Fibroblast of pulmonary artery (primary cell): Measurements from ENCODE around the gene CHST8.
"Not testable (repeated sequence)": the region's sequence is repeated elsewhere in the genome, so short reads cannot be mapped to it uniquely, and the experiment has no call there.

Experiments used
- DNase-seq: peaks from one replicate; pipeline ENCODE4 v3.0.0-alpha.2; 2010; ENCODE audit warnings: low read depth
- H3K4me3 ChIP-seq: replicated peaks from 2 replicates; pipeline ENCODE4 v1.5.1; 2011; ENCODE audit warnings: low read depth, mild to moderate bottlenecking, control low read depth, low read length, moderate library complexity
- CTCF ChIP-seq: IDR thresholded peaks from 2 replicates; pipeline ENCODE4 v1.5.1; 2011; ENCODE audit warnings: mild to moderate bottlenecking, control low read depth, low read length, inconsistent platforms; ENCODE audit errors: missing control alignments

The CHST8 gene

GRCh38 chr19:33653684-33654083 is 31.9 kb downstream of the CHST8 start:
- TF ChIP-seq CTCF, result no peak
- DNase-seq, result no peak

GRCh38 chr19:33654840-33655508 is 33.2 kb downstream of the CHST8 start:
- no peak overlapping the region for H3K4me3 ChIP-seq
- DNase-seq, result no peak
- TF ChIP-seq CTCF, result no peak

More at GRCh38 chr19:33653684-33654083, 31.9 kb downstream of the CHST8 start:
- H3K4me3 ChIP-seq, result no peak overlapping the region

GRCh38 chr19:33659835-33660234 is 38.1 kb downstream of the CHST8 start:
- DNase-seq, result no peak
- TF ChIP-seq CTCF, result no peak
- H3K4me3 ChIP-seq, result no peak overlapping the region

GRCh38 chr19:33660410-33661124 is 38.8 kb downstream of the CHST8 start:
- DNase-seq, result no peak
- TF ChIP-seq CTCF, result no peak

GRCh38 chr19:33661336-33661735 is 39.6 kb downstream of the CHST8 start:
- TF ChIP-seq CTCF, result no peak
- DNase-seq, result no peak
- H3K4me3 ChIP-seq, result no peak overlapping the region

More at GRCh38 chr19:33660410-33661124, 38.8 kb downstream of the CHST8 start:
- H3K4me3 ChIP-seq, result no peak overlapping the region

- no peak overlapping the region for H3K4me3 ChIP-seq
- no peak for TF ChIP-seq CTCF
- DNase-seq, result no peak
These were observed 40.8 kb downstream of the CHST8 start for GRCh38 chr19:33662391-33663092.

- not testable (repeated sequence) for DNase-seq, H3K4me3 ChIP-seq
These were observed 41.6 kb downstream of the CHST8 start for GRCh38 chr19:33663316-33663715.
